ENCODE measurements around the gene FJX1.

FJX1 gene

DNA sequence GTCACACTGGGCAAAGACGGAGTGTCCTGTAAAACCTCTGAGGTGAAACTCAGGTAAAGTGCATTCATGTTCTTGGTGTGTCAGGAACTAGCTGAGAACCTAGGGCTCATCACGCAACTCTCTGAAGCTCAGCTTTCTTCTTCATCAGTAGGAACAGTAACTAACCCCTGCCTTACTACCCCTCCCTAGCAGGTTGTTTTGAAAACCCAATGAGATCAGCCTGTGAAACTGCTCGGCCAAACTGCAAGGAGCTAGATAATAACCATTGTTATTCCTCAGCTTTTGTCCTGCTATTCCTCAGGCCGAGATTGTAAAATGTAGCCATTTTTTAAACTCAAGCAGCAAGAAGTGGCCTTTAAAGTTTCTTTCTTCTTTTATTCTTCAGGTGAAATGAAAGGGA is 9.8 kb upstream of the FJX1 start:
- DNase-seq (ENCODE audit: low spot score), result no peak

DNA sequence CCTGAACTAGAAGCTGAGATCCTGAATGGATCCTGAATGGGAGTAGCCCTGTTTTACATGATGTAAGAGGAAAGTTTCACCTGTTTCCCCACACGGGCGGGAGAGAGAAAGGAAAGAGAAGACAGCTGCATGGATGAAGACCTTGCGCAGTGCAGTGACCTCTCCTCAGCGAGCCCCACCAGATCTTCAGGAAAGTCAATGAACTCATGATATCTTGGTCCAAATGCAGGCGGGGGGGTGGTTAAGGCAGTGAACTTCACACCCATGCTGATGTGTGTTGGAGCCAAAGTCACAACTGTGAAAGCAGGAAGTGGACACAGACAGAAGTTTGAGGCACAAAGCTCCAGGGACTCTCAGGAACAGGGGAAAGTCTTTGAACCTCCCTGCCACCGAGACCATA is 8.6 kb upstream of the FJX1 start:
- DNase-seq (ENCODE audit: low spot score), result no peak

- DNase-seq (ENCODE audit: low spot score), result no peak
Observed at GRCh38 chr11:35610631-35611030, 7.6 kb upstream of the FJX1 start.

GRCh38 chr11:35611741-35612140 is 6.5 kb upstream of the FJX1 start:
- DNase-seq (ENCODE audit: low spot score), result no peak

DNA sequence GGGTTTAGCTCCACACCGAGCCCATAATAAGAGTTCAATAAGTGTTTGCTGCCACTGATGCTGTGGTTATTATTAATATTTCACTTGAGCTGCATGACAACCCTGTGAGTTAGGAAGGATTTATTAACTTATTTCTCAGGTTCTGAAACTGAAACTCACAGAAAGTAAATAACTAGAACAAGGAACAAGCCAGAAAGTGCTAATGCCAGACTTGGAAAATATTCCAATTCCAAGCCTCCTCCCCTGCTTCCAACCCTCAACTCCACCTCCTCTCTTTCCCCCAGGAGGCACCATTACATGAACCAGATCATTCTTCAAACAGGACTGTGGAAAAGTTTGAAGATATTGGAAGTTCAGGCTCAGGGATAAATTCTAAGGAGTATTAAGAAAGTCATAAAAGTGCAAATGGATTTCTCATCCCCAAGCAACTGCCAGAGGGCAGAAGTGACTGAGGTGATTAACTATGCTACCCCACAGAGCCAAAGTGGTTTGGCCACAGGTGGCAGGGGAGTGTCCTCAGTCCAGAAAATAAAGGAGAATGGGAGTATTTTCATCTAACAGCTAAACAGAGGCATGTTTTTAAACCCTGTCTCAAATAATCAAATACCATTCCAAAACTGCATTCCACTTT is 3.2 kb upstream of the FJX1 start:
- no peak for DNase-seq (ENCODE audit: low spot score)

DNA sequence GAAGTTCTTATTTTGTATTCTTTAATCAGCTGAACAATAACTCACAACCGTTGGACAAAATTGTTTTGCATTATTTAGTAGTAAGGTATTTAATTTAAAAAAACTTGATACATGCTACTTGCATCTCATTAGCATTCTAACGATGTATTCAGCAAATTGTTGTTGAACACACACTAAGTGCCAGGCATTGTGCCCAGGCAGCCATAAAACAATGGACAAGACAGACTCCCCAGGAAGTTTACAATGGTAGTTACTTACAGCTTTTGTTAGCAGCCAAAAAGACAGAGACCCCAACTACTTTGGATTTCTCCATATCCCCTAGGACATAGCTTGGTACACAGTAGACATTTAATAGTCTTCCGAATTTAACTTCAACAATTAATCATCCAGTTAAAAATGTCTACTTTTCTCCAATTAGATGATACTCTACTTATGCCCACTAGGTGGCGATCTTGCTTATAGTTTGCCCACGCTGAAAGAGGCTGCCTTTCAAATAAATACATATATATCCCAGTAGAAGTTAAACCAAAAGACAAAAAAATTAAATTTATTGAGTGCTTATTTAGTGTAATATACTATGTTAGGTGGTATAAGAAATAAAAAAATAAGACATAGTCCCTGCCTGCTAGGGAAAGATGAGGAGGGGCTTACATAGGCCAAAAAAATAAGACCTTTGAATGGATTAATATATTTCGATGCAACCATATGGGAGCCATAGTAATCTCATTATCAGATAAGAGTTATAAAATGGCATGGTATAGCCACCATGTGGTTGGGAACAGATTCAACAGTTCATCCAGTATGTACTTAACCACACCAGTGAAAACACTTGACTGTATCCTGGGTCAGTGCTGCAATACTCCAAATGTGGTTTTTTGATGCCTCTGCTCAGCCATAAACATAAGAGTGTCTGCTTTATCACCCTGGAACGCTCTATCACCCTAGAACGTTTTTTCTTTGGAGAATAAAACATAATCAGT is 2.0 kb upstream of the FJX1 start:
- DNase-seq (ENCODE audit: low spot score), result peak; percentile 47

GRCh38 chr11:35617316-35617686 is 959 bp upstream of the FJX1 start:
- no peak for DNase-seq (ENCODE audit: low spot score)

DNA sequence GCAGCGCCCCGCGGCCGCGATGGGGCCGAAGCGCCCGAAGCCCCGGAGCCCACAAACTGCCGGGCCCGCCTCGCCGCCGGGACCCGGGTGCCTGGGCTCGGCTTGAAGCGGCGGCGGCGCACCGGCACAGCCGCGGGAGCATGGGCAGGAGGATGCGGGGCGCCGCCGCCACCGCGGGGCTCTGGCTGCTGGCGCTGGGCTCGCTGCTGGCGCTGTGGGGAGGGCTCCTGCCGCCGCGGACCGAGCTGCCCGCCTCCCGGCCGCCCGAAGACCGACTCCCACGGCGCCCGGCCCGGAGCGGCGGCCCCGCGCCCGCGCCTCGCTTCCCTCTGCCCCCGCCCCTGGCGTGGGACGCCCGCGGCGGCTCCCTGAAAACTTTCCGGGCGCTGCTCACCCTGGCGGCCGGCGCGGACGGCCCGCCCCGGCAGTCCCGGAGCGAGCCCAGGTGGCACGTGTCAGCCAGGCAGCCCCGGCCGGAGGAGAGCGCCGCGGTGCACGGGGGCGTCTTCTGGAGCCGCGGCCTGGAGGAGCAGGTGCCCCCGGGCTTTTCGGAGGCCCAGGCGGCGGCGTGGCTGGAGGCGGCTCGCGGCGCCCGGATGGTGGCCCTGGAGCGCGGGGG is 346 bp downstream of the FJX1 start:
- peak; percentile 64 for DNase-seq (ENCODE audit: low spot score)

- DNase-seq (ENCODE audit: low spot score), result peak; percentile 39
Observed at GRCh38 chr11:35619116-35619854, 1.0 kb downstream of the FJX1 start.

DNA sequence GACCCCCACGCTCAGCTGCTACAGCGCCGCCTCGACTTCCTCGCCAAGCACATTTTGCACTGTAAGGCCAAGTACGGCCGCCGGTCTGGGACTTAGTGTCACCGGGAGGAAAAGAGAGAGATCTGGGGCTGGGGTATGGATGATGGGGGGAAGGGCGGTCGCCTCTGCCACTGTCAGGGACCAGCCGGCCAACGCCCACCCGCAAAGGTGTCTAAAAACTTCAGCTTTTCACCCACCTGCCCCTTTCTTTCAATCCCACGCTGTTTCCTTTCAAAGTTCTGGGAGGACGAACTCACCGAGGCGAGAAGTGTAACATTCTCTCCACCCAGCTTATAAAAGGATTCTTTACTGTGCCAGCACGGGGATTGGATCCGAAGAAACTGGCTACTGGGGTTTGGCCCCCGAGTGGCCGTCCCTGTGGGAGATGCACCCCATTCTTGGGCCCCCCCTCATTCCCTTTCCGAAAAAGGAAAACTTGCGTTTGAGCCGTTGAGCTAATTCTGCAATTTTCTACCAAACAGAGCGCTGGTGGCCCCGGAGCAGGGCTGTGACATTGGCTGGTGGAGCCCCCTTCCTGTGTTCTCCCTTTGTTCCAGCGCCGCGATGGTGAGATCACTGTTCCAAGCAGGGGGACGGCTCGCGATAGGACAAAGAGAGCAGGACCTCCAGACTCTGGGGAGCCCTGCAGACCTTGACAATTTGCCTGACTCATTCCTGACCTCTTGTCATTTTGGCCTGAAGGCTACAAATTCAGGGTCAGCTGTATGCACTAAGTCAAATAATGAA is 1.8 kb downstream of the FJX1 start:
- DNase-seq (ENCODE audit: low spot score), result peak; percentile 45

DNA sequence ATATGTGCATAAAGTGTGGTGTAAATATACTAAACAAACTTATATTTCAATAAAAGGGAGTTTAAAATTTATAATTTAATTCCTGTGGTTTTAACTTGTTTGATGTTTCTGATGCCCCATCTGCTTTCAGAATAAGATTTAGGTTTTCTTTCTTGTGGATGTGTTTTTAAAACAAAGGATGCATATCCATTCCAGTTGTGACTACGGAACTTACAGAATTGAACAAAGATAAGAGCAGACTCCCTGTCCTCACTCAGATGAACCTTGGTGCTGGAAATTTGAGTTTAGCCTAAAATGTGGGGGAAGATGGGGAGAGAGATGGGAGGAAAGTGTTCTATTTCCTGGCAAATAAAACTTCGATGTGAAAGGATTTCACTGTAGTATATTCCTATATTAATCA is 2.5 kb downstream of the FJX1 start:
- no peak for DNase-seq (ENCODE audit: low spot score)

DNA sequence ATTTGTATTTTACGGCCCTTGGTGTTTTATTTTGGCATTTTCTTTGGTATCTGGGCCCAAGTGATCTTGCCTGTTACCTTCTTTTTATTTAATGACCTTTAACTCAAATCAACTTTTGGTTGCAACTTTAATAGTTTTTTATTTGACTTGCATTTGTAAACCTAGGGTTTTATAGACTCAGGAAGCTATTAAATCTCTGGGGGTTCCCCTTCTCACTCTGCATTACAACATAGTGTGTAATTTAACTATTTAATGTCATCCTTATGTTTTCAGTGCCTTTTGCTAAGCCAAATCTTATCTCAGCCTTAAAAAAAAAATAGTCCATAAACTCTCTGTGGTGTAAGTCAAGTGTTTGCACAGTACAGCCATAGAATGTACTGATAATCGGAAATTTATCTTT is 3.4 kb downstream of the FJX1 start:
- no peak for DNase-seq (ENCODE audit: low spot score)

DNA sequence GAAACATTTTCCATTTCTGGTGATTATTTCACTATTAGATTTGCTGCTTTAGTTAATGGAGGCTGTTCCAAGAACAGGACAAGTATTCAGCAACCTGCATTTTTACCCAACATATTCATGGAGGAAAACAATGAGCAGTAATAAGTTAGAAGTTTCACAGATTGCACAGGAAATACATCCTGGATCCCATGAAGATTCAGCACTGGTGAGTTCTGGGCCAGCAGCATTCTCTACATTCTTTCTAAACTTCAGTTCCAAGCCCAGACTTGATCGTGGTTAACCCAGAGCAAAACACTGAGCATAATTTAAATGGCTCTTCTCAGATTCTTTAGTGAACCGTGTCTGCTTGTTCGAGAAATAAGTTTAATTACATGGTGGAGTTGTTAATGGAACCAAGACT is 3.8 kb downstream of the FJX1 start:
- DNase-seq (ENCODE audit: low spot score), result peak; percentile 71

- DNase-seq (ENCODE audit: low spot score), result peak; percentile 61
Observed at GRCh38 chr11:35623621-35624168, 5.4 kb downstream of the FJX1 start.

- no peak for DNase-seq (ENCODE audit: low spot score)
Observed at GRCh38 chr11:35624316-35624715, 6.1 kb downstream of the FJX1 start.

DNA sequence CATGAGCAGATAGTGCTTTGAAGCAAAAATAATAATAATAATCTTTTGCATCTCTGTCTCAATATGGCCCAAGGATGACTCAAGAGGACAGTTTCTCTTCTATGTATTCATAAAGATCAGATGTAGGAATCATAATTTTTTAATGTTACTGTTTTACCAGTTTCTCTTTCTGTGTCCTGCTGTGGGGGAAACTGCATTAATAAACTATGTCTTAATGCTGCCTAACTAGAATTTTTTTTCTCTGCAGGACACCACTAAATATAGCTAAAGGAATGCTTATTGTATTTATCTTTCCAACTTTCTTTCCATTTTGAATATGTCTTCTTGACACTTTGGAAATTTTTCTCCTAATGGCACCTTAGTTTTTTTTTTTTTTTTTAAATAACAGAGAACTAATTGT is 6.5 kb downstream of the FJX1 start:
- DNase-seq (ENCODE audit: low spot score), result no peak

- no peak for DNase-seq (ENCODE audit: low spot score)
Observed at GRCh38 chr11:35626501-35626900, 8.2 kb downstream of the FJX1 start.

GRCh38 chr11:35629511-35629910 is 11.3 kb downstream of the FJX1 start:
- no peak for DNase-seq (ENCODE audit: low spot score)

DNA sequence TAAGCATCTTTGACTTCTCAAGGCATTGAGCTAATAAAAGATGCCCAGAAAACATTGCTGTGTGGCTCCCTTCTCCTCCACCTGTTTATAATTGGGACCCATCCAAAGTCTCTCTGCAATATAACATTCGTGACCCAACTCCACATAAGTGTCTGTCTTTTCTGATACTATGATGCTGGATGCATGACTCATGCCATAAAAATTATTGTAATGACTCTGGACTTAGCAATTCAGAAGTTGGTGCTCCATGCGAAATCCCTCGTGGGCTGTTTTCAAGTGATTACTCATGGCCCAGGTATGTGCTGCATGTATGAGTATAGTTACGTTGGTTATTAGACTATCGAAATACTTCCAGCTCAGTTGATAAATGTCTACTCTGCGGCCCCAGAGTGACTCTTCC is 11.7 kb downstream of the FJX1 start:
- DNase-seq (ENCODE audit: low spot score), result peak; percentile 77

- no peak for DNase-seq (ENCODE audit: low spot score)
Observed at GRCh38 chr11:35631891-35632290, 13.6 kb downstream of the FJX1 start.

GRCh38 chr11:35632301-35632700 is 14.0 kb downstream of the FJX1 start:
- no peak for DNase-seq (ENCODE audit: low spot score)

Data from hepatic stellate cell (primary cell).